ENCODE measurements around the gene ZNF502. TPM values are rescaled to one million over a fixed set of nuclear protein-coding genes. Genes with fewer than 3 reads are reported as not detected.

The ZNF502 gene
- total and polyA plus RNA-seq, 2 donors (not counting 1 experiment from before 2014, with no cell fraction given), result 1.4 to 5.5 TPM

- Histone ChIP-seq H3K4me3 (ENCODE audit: control extremely low read depth in 1 of 5, extremely low read depth in 1 of 5, insufficient read depth in 1 of 5, low read depth in 2 of 5, low read length in 4 of 5) (no peak overlapping the region), H3K9me3 (ENCODE audit: control extremely low read depth in 1 of 3, control insufficient read depth in 2 of 3, insufficient read depth in 1 of 3, low read length in 2 of 3) (peaks cover 2 to 12% (median 6%) of the 10 kb centered on the region in 3 donors), H4K20me1 (ENCODE audit: control insufficient read depth, insufficient read depth, low read length, poor library complexity, severe bottlenecking) (no peaks in the 10 kb centered on the region), H3K79me2 (ENCODE audit: control insufficient read depth, insufficient read depth, low read length) (peaks cover 19% of the 10 kb centered on the region), H3K36me3 (replicated peaks in 1 of 2; ENCODE audit: control extremely low read depth in 1 of 2, control insufficient read depth in 1 of 2, extremely low read depth in 1 of 2, insufficient read depth in 2 of 2, low read length in 1 of 2) (no peaks in the 10 kb centered on the region), H3K4me2 (replicated peaks; ENCODE audit: low read depth, low read length, poor library complexity, severe bottlenecking) (no peak overlapping the region), H3K27ac (ENCODE audit: low read length in 2 of 2) (no peak overlapping the region), H3K4me1 (ENCODE audit: control insufficient read depth in 2 of 2, insufficient read depth in 2 of 2, low read length in 2 of 2) (no peaks in the 10 kb centered on the region), H3K9ac (ENCODE audit: low read length) (no peak overlapping the region), H2AFZ (ENCODE audit: insufficient read depth, low read depth, low read length, poor library complexity, severe bottlenecking) (no peak overlapping the region), H3K27me3 (replicated peaks in 1 of 4; ENCODE audit: control extremely low read depth in 1 of 4, control insufficient read depth in 3 of 4, insufficient read depth in 4 of 4, low read length in 3 of 4) (no peaks in the 10 kb centered on the region)
- H3K4me3 Mint-ChIP-seq, result no peak overlapping the region
- no peak for TF ChIP-seq CTCF (IDR thresholded peaks at IDR 0.05)
- no peak for TF ChIP-seq EZH2 (IDR thresholded peaks at IDR 0.05; ENCODE audit: borderline replicate concordance, insufficient read depth, low read depth, low read length, poor library complexity, severe bottlenecking)
- CTCF ChIA-PET, result no interaction called here
- intact Hi-C loops (cut with micrococcal nuclease), result no loop called here
- POLR2A ChIA-PET, result no interaction called here
- no peak overlapping the region for H3K27ac Mint-ChIP-seq
- no CpG with 5 or more reads among the region's 1 CpG for WGBS (ENCODE audit: insufficient coverage)
- ATAC-seq (ENCODE audit: low read depth) (no peak), DNase-seq (no peak)
- no peaks in the 10 kb centered on the region for H3K4me1 Mint-ChIP-seq
- H3K9me3 Mint-ChIP-seq (ENCODE audit: insufficient read depth), result peaks cover 3% of the 10 kb centered on the region
- no peaks in the 10 kb centered on the region for H3K27me3 Mint-ChIP-seq
Measured at GRCh38 chr3:44772099-44772442, 59.6 kb downstream of the ZNF502 start.

Other genes with a start within 250 kb of the ZNF502 start
- gene ZNF445, start 235.0 kb upstream of the ZNF502 start, total RNA-seq, result 28.1 and 29.7 TPM in 2 replicates
- 2.5 and 2.6 TPM in 2 replicates for gene ZNF445, start 235.0 kb upstream of the ZNF502 start, polyA plus RNA-seq
- 8.0 and 8.5 TPM in 2 replicates for gene ZKSCAN7, start 157.5 kb upstream of the ZNF502 start, total RNA-seq
- 2.9 and 3.4 TPM in 2 replicates for gene ZKSCAN7, start 157.5 kb upstream of the ZNF502 start, polyA plus RNA-seq
- 7.5 and 8.7 TPM in 2 replicates for gene ZNF660, start 127.7 kb upstream of the ZNF502 start, total RNA-seq
- 0.49 and 0.92 TPM in 2 replicates for gene ZNF660, start 127.7 kb upstream of the ZNF502 start, polyA plus RNA-seq
- 16.9 and 17.7 TPM in 2 replicates for gene ZNF197, start 87.6 kb upstream of the ZNF502 start, total RNA-seq
- gene ZNF197, start 87.6 kb upstream of the ZNF502 start, polyA plus RNA-seq, result 3.9 and 4.4 TPM in 2 replicates
- 12.1 and 16.6 TPM in 2 replicates for gene ZNF35, start 63.9 kb upstream of the ZNF502 start, total RNA-seq
- gene ZNF35, start 63.9 kb upstream of the ZNF502 start, polyA plus RNA-seq, result 1.4 and 2.5 TPM in 2 replicates
- 6.1 and 7.2 TPM in 2 replicates for gene ZNF501, start 17.0 kb downstream of the ZNF502 start, total RNA-seq
- 0.79 and 1.1 TPM in 2 replicates for gene ZNF501, start 17.0 kb downstream of the ZNF502 start, polyA plus RNA-seq
- 29.4 and 32.4 TPM in 2 replicates for gene KIAA1143, start 49.0 kb downstream of the ZNF502 start, total RNA-seq
- 5.3 and 7.1 TPM in 2 replicates for gene KIAA1143, start 49.0 kb downstream of the ZNF502 start, polyA plus RNA-seq
- gene KIF15, start 49.1 kb downstream of the ZNF502 start, total RNA-seq, result 1.4 and 2.2 TPM in 2 replicates
- gene KIF15, start 49.1 kb downstream of the ZNF502 start, polyA plus RNA-seq, result 0.28 and 0.36 TPM in 2 replicates
- 22.6 and 22.7 TPM in 2 replicates for gene TMEM42, start 149.3 kb downstream of the ZNF502 start, total RNA-seq
- 28.7 and 32.4 TPM in 2 replicates for gene TMEM42, start 149.3 kb downstream of the ZNF502 start, polyA plus RNA-seq
- gene TGM4, start 161.9 kb downstream of the ZNF502 start, total RNA-seq, result not detected in 2 replicates
- gene TGM4, start 161.9 kb downstream of the ZNF502 start, polyA plus RNA-seq, result not detected in 2 replicates

Data from B cell (primary cell).